ENCODE results near the gene TWIST2.

The TWIST2 gene

DNA sequence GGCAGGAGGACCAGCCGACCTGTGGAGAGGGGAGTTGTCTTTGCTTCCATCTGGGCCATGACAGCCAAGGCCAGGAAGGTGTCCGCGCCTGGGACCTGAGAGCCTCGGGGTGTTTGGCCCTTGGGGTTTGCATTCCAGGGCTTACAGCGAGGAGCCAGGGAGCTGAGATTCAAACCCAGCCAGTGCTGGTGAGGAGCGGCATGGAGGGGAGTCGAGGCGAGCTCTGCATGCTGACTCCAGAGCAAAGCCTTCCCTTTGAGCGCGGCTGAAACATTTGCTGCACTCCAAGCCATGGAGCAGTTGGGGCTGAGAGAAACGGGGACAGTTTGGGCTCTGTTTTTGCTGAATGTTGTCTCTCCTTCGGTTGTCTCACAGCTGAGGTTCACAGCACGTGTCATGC, 77.4 kb downstream of the TWIST2 start:
- DNase-seq: no peak

DNA sequence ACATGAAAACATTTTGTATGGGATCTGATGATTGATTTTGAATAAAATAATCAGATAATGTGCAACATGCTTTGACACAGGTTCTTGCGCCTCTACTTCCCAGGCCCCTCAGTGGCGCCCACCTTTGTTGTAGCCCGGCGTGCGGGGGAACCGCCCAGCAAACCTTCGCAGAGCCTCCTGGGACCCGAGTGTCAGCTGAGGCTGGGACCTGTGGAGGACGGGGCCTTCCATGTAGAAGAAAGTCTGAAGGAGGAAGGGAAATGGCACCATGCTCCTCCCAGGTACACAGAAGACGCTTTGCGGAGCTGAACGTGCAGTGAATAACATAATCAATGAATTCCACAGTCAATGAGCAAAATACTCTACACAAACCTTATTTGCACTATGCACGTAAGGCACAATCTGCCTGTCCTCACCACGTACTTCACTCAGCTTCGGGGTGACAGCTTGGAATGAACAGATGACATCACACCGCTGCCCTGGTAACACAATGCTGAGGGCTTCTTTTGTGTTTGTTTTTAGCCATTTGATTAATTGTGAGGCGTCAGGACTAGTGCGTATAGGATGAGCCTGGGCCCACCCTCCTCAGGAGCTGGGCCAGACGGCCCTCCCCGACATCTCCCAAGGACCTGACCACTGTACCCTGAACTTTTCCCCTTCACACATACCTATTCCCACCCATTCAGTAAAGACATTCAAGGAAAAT, 78.1 kb downstream of the TWIST2 start:
- no peak for DNase-seq

DNA sequence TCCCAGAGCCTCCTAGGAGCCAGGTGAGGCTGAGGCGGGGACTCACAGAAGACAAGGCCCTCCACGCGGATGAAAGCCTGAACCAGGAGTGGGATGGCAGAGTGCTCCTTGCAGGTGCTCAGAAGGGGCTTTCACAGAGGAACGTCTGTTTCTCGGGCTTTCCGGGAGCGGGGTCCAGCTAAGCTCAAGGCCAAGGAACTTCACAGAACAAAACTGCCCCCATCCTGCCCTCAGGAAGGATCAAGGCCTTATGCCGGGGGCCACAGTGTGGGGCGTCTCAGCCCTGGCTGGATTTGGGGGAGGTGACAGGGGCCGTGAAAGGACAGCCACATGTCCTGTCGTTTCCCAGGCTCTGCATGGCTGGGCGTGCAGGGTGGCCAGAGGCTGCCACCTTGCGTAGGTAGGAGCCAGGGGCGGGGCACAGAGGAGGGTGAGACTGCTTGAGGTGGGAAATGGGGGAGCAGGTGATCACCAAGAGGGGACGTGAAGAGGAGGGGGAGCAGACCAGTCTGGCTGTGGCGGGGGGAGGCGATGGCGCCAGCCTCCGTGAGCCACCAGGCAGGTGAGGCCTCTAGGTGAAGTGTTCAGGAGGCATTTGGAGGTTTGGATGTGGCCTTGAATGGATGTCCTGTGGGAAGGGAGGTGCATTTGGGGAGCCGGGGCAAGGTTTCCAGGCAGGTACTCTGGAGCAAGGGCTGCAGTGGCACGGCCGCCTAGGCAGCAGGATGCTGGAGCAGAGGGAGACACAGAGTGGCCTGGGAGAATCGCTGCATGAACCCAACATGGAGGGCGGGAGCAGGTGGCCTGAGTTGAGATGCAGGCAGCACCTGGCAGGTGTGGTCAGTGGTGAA, 79.1 kb downstream of the TWIST2 start:
- DNase-seq: no peak

DNA sequence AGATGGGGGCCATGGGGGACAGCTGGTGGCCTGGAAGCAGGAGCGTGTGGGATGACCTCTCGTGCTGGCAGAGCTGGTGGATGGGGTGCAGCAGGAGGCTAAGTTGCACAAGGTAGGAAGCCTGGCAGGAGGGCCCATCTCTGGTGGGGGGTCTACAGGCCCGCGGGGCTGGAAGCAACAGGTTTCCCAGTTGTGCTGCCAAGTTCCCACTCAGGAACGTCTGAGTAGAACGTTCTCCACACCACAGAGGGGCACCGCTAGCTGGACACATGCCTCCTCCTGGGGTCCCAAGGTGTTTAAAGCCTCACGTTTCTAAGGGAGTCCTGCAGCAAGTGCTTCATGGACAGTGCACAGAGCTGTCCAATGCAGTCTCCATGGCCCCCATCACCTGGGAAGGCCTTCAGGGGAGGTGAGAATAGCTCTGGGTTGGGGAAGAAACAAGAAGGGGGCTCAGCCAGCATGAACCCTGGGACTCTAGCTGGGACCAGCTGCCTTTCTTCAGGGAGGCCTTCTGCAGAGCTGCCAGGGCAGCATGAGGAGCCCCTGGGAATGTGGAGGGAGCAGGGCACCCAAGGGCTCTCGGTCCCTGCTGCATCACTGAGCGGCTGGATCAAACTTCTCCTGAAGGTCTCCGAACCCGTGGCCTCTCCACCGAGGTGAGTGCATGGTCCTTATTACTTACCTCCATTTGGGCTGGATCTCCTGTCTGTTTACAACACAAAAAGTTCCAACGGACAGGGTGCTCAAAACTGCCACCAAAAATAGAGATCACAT, 80.0 kb downstream of the TWIST2 start:
- no peak for DNase-seq

DNA sequence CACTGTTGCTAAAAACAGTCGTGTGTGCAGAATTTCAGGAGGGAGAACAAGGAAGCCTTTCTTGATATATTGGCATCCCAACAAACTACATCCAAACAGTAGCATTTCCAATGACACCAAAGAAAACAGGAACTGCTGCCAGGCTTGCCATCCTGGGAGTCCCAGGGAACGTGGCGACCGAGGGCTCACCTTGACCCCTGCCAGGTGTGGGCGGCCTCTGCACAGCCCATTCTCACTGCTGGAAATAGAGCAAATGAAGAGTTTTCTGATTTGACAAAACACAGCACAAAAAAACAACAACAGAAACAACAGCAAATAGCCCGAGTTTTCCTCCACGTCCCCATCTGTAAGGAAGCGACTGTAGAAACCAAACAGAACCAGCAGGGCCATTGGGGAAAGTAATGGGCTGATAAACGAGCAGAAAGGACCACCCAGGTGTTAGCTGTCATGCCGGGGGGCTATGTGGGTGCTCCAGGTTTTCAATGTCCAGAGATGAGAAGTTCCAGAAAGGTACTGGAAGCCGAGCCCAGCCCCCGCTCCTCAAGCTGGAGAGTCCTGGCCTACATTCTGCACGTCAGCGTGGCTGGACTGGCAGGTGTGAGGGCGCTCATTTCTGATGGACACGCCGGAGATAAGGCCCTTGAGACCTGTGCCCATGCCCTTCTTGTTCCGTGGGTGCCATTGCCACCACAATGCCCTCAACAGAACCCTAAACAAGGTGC, 80.8 kb downstream of the TWIST2 start:
- no peak for DNase-seq

DNA sequence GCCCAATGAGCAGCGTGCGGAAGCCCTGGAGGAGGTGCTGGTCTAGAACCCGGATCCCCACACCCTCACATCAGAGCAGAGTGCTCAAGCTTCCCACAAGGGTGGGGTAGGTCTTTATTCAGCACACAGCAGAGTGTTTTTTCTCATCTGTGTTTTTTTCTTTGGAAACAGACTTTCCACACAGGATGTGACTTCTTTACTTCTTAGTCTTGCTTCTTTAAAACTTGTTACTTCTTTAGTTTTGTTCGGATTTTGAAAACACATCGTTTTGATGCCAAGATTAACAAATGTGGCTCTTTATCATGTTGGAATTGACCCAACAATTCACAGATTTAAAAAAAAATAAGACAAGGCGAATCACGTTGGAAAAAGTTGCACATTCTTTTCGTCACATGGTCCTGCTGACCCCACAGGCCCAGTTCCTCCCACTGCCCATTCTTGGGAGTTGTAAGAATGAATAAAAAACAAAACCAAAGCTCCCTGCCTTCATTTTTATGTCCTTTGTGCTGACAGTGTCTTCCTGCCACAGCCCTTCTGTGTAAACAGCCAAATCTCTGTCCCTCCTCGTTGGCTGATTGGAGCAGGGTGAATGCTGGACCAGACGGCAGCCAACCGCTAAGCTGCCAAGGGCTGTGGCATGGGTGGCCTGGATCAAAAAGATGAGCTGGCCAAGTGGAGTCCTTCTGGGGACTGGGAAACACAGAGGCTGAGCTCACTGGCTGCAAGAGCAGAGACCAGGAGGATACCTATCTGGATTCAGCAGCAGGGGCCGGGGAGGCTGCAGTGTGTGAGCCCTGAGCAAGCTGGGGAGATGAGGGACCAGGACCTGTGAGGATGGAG, 81.6 kb downstream of the TWIST2 start:
- no peak for DNase-seq

DNA sequence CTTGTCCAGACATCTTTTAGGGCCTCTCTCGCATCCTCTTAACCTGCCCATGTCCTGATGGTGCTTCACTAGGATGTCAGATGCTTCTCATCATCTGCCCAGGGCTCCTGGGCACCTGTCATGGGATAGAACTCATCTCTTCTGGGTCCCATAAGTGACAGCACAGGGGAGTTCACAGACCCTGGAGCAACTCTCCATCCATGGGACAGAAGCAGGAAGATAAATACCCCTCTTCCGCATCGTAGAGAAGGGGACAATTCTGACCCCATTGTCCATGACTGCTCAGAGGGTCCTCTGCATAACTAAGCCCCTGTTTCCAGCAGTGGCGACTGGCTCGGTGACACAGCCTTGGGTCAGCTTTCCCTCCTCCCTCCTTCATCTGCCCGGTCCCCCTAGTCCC, 82.3 kb downstream of the TWIST2 start:
- DNase-seq: no peak

GRCh38 chr2:238936162-238937052, 88.5 kb downstream of the TWIST2 start:
- no peak for DNase-seq

- DNase-seq: no peak
Measured at GRCh38 chr2:238938003-238938400, 90.1 kb downstream of the TWIST2 start.

- no peak for DNase-seq
Measured at GRCh38 chr2:238938401-238939055, 90.6 kb downstream of the TWIST2 start.

- no peak for DNase-seq
Measured at GRCh38 chr2:238939074-238939473, 91.2 kb downstream of the TWIST2 start.

- DNase-seq: no peak
Measured at GRCh38 chr2:238939521-238940403, 91.9 kb downstream of the TWIST2 start.

GRCh38 chr2:238940806-238941205, 92.9 kb downstream of the TWIST2 start:
- DNase-seq: no peak

DNA sequence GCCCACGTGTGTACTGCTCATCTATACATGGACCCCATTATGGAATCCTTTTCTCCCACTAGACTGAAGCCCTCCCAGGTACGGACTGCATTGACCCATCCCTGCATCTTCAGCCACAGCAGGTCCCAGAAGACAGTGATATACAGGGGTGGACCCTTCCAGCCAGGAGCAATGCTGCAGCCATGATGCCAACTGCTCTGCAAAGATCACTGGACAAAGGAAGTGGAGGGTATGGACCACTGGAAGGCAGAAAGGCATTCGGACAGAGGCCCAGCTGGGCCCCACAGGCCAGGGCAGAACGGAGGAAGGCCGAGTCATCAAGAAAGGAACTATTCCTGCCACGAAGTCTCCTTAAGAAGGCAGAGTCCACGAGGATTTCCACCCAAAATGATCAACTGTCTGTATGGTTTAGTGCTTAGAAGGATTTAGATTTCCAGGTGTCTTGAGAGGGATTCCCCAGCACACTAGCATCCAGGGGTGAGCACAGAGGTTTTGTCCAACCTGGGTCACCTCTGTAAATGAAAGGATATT, 93.4 kb downstream of the TWIST2 start:
- no peak for DNase-seq

GRCh38 chr2:238942080-238942725, 94.3 kb downstream of the TWIST2 start:
- no peak for DNase-seq

DNA sequence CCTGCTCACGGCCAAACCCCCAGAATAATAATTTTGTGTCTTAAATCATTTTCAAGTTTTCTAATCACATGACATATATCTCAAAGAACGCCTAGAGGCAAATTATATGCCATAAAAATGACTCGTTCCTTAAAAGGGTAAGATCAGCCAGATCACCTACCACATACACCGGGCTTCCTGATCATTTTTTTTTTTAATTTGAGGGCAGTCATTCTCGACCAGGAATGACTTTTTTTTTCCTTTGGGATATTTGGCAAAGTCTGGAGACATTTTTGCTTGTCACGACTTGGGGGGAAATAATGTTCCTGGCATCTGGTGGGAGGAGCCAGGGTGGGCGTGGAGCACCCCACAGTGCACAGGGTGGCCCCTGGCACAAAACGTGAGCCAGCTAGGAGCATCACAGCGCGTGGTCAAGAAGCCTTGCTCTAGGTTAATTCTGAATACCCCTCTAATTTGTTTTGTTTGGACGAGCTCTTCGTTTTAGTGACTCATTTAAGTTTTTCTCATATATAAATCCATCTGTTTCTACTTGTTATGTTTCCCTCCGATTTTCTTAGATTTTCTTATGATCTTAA, 94.9 kb downstream of the TWIST2 start:
- no peak for DNase-seq

DNA sequence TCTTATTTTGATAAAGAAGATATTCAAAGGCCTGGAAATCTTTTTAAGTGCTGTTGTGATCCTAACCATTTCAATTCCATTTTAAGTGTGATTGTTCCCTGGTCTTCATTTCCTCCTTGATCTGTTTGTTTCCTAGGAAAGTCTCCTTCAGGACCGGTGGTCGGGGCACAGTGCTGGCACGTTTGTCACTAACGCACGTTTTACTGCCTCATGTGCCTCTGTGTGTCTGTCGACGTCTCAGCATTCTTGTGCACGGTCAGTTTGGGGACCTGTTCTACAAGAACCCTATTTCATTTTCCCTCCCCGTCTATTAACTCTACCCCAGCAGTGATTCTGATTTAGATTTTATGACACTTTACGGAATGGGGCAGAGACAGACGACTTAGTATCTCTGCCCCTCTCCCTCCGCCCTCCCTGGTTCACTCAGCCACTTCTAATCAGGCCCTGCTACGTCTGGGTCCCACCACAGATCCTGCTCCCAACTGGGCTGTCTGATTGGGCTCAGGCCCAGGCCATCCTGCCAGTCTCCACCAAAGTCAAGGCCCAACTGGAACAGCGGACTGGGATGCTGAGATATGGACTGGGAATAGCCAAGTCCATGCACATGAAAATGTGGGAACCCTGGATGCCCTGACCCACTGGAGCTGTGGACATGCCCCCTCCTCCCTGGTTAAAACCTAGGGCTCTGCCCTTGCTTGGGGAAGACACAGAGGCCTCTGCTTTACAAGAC, 95.6 kb downstream of the TWIST2 start:
- DNase-seq: no peak

Measured in stimulated activated CD4-positive, alpha-beta T cell treated with anti-CD3 and anti-CD28 coated beads, Interleukin-15, amount 100 ng/mL, for 24 hours (primary cell).